ENCODE data around the gene TMEM163. TPM values are rescaled to one million over a fixed set of nuclear protein-coding genes. Genes with fewer than 3 reads are reported as not detected.
A peak's percentile ranks its signal among the peaks of the same experiment; 100 is the strongest.

Gene TMEM163
- total RNA-seq, 1 experiment from 2014 or later: 0.43 TPM

DNA sequence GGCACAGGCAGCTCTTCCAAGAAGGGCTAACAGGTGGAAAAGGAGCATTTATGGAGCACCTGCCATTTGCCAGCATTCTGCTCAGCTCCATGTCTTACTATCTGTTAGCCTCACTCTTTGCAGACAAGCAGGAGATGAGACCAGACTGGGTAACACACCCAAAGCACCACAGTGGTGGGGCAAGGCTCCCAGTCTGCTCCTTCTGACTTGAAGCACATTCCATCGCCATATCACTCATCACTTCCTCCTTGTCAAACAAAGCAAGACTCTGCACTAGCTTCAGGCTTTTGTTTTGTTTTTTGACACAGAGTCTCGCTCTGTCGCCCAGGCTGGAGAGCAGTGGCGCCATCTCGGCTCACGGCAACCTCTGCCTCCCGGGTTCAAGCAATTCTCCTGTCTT, 282.1 kb downstream of the TMEM163 start:
- no peak for DNase-seq (ENCODE audit: low spot score)

DNA sequence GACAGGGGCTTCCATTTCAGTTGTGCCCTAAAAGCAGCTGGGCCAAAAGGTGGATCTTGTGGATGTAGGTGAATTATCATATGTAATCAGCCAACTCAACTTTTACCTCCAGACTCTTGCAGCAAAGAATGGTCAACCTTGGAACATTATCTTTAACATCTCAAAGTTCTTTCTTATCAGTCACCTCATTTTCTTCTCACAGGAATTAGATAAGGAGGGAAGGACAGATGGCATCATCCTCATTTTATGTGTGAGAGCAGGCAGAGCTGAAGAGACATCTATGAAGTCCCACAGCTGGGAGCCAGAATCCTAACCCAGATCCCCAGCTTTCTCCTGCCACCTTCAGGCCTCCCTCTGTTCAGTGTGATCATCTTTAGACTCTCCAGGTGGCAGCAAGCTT, 282.9 kb downstream of the TMEM163 start:
- DNase-seq (ENCODE audit: low spot score): no peak

DNA sequence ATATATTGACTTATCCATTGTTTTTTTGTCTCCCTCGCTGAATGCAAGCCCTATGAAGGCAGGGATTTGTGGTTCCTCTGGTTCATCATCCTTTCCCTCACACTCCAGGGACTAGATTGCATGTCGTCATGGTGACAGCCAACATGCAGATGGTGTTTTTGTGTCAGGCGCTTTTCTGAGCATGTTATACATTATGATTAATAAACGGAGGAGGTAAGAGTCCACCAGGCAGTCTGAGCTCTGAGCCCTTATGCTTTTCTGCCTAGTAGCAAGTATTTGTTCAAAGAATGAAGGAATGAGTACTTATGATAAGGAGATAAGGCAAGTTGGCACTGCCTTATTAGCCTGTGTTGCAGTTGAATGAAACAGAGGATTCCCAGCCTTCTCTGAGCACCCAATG, 283.3 kb downstream of the TMEM163 start:
- DNase-seq (ENCODE audit: low spot score): no peak

DNA sequence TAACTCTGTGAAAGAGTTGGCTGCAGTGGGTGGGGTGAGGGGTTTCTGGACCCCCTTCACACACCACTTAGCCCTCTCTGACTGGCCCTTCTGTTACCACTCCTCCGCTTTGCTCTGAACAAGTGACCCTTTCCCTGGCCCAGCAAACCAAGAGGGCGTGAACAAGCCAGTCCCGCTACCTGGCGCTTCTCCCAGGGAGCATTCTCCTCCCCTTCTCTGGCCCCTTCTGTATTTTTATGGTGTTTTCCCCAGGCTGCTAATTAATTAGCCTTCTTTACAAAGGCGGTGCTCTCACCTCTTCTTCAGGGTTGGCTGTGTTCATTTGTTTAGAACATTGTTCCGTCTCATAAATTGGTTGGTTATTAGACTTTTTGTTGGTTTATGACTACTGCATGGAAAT, 284.8 kb downstream of the TMEM163 start:
- DNase-seq (ENCODE audit: low spot score): no peak

GRCh38 chr2:134433469-134433868, 285.3 kb downstream of the TMEM163 start:
- DNase-seq (ENCODE audit: low spot score): no peak

DNA sequence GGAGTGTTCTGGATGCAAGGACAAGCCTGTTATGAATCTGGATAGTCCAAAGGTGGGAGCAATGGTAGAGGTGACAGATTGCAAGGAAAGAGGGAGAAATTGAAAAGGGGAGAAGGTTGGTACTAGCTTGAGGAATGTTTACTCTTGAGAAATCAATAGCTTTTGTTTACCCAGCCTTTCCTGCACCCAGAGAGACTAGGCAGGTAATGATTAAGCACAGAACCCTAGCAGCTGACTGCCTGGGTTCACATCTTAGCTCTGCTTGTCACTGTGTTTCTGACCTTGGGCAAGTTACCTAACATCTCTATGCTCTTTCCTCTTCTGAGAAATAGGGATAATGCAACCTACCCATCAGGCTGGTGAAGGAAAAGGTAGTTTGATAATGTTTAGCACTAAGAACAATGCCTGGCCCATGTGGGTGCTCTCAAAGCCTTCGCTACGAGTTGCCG, 286.3 kb downstream of the TMEM163 start:
- DNase-seq (ENCODE audit: low spot score): no peak

DNA sequence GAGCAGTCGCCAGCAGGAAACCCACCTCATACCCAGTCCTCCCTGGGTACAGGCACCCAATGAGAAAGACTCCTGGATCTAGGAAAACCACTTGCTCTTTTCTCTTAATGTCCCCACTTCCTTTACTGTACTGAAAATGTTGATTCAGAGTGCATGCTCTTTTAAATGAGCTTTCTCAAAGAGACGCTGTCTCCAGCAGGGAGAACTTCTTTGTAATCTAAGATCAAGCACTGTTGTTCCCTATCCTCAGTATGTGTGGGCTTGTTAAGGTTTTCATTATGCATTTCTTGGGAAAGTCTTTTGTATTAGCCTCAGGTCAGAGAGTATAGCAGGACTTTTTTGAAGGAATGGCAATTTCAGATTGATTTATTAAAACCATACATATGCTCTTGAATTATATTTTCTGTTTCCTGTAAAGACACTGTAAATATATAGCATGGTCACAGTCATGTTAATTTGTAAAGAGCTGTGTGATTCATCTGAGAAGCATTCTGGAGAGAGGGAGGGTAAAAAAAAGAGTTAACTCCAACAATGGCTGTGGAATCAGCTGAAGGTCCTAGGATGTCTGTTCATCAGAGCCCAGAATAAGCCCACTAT, 286.9 kb downstream of the TMEM163 start:
- peak; percentile 46 for DNase-seq (ENCODE audit: low spot score)

DNA sequence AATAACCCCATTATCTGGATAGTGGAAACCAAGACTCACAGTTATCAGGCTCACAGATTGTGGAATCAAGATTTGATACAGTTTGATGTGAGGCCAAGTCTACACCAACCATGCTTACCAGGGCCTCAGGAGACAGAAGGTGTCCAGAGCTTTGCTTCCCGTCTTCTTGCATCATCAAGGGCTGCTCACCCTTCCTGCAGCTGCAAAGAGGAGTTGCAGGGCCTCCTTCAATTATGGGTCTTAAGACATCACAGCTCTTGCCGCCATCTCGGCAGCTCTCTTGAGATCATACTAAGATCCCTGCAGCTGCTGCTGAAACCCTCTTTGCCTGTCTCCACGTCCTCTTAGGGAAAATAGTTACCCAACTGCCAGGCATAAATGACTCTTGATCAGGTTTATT, 288.9 kb downstream of the TMEM163 start:
- no peak for DNase-seq (ENCODE audit: low spot score)

DNA sequence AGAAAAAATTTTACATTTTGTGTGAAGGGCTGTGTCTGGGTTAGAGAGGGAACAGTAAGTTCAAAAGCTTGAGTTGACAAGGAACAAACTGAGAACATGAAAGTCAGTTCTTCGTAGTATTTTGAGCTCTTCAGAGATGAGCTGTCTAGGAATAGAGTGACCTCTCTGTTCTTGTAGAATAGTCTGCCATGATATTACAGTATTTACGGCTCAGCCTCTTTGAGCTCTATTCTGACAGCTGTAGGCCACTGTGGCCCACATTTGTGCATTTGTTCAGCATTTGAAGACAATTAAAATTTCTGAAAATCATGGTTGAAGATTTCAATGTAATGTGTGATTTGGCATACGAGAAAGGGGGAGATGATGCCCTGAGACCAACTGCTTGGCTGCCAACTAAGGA, 292.1 kb downstream of the TMEM163 start:
- no peak for DNase-seq (ENCODE audit: low spot score)

GRCh38 chr2:134425724-134426496, 292.9 kb downstream of the TMEM163 start:
- DNase-seq (ENCODE audit: low spot score): no peak

GRCh38 chr2:134421556-134422328, 297.1 kb downstream of the TMEM163 start:
- DNase-seq (ENCODE audit: low spot score): no peak

GRCh38 chr2:134420920-134421319, 297.9 kb downstream of the TMEM163 start:
- DNase-seq (ENCODE audit: low spot score): no peak

DNA sequence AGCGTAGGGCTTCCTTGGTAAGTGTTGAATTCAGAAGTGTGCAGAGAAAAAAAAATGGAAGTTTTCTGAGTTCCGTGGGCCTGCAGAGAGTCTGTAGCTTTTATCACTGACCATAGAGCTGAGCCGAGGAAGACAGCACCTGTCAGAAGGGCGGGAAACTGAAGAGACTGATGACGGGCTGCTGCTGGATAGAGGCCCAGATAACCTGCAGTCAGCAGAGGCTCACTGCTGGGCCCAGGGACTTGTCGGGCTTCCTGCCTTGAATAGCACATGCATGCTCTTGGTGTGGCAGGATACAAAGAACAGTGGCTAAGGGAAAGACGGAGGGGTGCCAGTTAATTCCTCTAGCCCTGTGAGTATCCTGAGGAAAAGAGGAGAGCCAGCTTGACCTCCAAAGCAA, 298.5 kb downstream of the TMEM163 start:
- DNase-seq (ENCODE audit: low spot score): no peak

DNA sequence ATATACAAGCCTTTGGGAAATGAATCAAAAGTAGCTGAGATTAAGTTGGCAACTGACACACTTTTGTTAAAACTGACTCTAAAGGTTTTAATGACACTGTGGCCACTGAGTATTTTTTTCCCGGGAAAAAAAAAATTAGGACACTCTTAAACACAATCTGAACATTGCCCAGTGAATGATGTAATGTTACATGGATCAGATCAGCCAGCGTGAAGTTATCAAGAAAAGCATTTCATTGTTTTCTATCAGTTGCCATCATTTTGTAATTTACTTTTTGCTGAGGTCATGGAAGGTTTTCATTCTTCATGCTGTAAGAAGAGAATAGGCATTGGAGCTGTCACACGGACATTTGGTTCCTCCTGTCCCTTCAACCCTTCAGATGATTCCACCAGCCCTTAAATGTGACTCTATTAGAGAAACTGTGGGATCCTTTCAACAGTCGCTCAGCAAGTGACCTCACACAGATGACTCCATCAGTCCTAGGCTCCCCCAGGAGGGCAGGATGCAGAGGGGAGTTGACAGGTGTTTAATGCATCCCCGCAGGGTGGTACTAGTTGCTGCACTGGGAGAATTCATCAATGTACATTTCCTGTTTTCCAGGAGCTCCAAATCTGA, 300.7 kb downstream of the TMEM163 start:
- no peak for DNase-seq (ENCODE audit: low spot score)

DNA sequence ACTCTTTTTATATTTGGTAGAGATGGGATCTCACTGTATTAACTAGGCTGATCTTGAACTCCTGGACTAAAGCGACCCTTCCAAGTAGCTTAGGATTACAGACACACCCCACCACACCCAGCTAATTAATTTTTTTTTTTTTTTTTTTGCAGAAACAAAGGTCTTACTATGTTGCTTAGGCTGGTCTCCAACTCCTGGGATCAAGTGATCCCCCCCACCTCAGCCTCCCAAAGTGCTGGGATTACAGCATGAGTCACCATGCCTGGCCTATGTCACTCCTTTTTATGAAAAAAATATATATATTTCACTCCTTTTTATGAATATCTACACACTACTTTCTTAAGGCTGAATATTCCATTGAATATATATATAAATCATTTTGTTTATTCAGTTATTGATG, 302.2 kb downstream of the TMEM163 start:
- DNase-seq (ENCODE audit: low spot score): no peak

DNA sequence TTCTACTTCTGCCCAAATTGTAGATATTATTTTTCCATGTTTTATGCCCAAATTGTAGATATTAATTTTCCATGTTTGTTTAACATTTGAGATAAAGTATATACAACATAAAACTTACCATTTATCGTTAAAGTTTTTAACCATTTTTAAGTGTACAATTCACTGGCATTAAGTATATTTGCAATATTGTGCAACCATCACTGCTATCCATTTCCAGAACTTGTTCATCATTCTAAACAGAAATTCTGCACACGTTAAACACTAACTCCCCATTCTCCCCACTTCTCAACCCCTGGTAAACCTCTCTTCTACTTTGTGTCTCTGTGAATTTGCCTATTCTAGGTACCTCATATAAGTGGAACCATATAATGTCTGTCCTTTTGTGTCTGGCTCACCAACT, 302.8 kb downstream of the TMEM163 start:
- DNase-seq (ENCODE audit: low spot score): no peak

GRCh38 chr2:134413912-134414311, 304.9 kb downstream of the TMEM163 start:
- no peak for DNase-seq (ENCODE audit: low spot score)

DNA sequence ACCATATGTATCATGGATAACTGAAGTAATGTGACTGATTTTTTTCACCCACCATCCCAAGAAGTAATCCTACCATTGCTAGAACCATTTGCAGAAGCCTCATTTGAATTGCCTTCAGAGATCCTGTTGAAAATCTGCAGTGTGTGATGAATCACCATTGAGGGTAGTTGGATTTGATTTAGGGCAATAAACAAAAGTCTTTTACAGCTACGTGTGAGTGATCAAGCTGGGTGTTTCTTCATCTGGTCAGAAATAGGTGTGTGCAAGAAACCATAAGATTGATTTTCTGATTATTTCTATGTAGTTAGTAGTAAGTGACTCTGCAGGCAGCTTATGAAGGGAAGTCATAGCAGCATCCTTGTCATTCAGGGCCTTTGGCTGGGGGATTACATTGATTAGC, 305.4 kb downstream of the TMEM163 start:
- DNase-seq (ENCODE audit: low spot score): no peak

DNA sequence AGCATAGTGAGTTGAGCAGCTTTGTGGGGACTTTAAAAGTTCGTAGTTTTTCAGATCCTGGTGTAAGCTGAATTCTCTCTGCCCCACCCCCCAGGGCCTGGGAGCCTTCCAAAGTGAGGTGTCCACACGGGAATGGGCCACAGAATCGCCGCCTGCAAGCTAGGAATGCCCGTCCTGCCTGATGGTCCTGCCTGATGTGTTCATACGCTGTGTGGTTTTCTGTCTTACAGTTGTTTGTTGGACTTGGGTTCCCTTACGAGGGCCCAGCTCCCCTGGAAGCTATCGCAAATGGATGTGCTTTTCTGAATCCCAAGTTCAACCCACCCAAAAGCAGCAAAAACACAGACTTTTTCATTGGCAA, 306.2 kb downstream of the TMEM163 start:
- no peak for DNase-seq (ENCODE audit: low spot score)

- DNase-seq (ENCODE audit: low spot score): peak; percentile 77
These were observed 306.8 kb downstream of the TMEM163 start for GRCh38 chr2:134411828-134412638.

DNA sequence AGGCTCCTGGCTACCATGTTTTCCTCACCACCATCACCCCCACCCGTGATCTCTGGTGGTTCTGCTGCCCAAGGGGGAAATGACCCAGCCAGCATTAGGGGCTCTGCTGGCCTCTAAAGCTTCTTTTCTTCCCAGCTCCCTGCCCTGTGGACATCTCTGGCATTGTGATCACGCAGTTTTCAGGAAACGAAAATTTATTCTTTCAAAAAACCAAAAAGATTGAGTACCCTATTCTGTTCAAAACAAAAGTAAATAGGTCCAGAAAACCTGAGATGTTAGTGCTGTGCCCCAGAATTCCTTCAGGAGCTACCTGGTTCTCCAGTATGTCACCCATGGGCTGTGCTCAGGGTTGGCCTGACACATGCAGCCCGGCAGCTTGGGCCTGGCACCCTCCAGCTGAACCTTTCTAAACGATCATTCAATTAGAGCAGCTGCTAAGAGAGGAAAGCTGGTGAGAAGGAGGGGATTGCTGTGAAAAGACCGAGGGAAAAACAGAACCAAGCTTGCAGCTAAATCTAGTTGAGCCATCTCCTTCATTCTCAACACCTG, 307.4 kb downstream of the TMEM163 start:
- DNase-seq (ENCODE audit: low spot score): no peak
